Parathyroid adenoma (tissue), 2 donors: ENCODE measurements around the gene ISCU.
"Not testable (repeated sequence)": the region's sequence is repeated elsewhere in the genome, so short reads cannot be mapped to it uniquely, and the experiment has no call there.

Source experiments
- H2AFZ ChIP-seq: fragments of 300-600 bp; sonication (generic); one replicate; pipeline ENCODE4 v1.7.0; 2017; ENCODE audit warnings: antibody characterized with exemption, mild to moderate bottlenecking
- H3K27ac ChIP-seq: fragments of 300-600 bp; sonication (generic); one replicate; pipeline ENCODE4 v1.7.0; 2017
- H3K27me3 ChIP-seq: fragments of 300-600 bp; sonication (generic); one replicate; pipeline ENCODE4 v1.7.0; 2017; ENCODE audit warnings: low read length; ENCODE audit not compliant: control insufficient read depth, insufficient read depth
- H3K36me3 ChIP-seq: fragments of 300-600 bp; sonication (generic); one replicate; pipeline ENCODE4 v1.7.0; 2017; ENCODE audit warnings: low read length; ENCODE audit not compliant: control insufficient read depth, insufficient read depth
- H3K4me1 ChIP-seq: fragments of 300-600 bp; sonication (generic); one replicate; pipeline ENCODE4 v1.7.0; 2017; ENCODE audit warnings: control low read depth
- H3K4me2 ChIP-seq: fragments of 300-600 bp; sonication (generic); one replicate; pipeline ENCODE4 v1.7.0; 2017; ENCODE audit warnings: low read length
- H3K4me3 ChIP-seq: fragments of 300-600 bp; sonication (generic); one replicate; pipeline ENCODE4 v1.7.0; 2017; ENCODE audit warnings: low read depth, low read length
- H3K79me2 ChIP-seq: fragments of 300-600 bp; sonication (generic); one replicate; pipeline ENCODE4 v1.7.0; 2017; ENCODE audit warnings: control low read depth
- H3K9ac ChIP-seq: fragments of 300-600 bp; sonication (generic); one replicate; pipeline ENCODE4 v1.7.0; 2017; ENCODE audit warnings: mild to moderate bottlenecking
- H3K9me3 ChIP-seq: fragments of 300-600 bp; sonication (generic); one replicate; pipeline ENCODE4 v1.7.0; 2017; ENCODE audit warnings: low read length; ENCODE audit not compliant: control insufficient read depth
- TF ChIP-seq, protein P1 (sequence below): fragments of 300-600 bp; sonication (generic); IDR thresholded peaks from one replicate; pipeline ENCODE4 v1.7.0; 2017; ENCODE audit warnings: antibody characterized with exemption, mild to moderate bottlenecking
- donor health status: primary hyperparathyroidism.

The ISCU gene

DNA sequence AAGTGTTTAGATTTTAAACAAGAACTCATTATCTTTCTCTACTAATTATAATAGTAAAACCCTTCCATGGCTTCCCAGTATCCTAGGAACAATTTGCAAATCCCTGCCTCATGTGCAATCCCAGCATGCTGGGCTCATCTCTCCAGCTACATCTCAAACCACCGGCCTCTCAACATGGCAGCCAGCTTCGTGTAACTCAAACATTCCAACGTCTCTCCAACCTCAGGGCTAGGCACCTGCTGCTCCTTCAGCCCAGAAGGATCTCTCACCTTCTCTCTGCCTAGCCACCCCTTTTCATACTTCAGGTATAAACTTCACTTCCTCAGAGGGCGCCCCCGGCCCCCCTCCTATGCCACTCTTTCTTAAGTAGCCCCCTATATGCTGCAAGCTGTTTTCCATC is 8.6 kb upstream of the ISCU start:
- no peaks in the 10 kb centered on the region for H3K9me3 ChIP-seq
- TF ChIP-seq, protein P1, sequence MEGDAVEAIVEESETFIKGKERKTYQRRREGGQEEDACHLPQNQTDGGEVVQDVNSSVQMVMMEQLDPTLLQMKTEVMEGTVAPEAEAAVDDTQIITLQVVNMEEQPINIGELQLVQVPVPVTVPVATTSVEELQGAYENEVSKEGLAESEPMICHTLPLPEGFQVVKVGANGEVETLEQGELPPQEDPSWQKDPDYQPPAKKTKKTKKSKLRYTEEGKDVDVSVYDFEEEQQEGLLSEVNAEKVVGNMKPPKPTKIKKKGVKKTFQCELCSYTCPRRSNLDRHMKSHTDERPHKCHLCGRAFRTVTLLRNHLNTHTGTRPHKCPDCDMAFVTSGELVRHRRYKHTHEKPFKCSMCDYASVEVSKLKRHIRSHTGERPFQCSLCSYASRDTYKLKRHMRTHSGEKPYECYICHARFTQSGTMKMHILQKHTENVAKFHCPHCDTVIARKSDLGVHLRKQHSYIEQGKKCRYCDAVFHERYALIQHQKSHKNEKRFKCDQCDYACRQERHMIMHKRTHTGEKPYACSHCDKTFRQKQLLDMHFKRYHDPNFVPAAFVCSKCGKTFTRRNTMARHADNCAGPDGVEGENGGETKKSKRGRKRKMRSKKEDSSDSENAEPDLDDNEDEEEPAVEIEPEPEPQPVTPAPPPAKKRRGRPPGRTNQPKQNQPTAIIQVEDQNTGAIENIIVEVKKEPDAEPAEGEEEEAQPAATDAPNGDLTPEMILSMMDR = no peak

DNA sequence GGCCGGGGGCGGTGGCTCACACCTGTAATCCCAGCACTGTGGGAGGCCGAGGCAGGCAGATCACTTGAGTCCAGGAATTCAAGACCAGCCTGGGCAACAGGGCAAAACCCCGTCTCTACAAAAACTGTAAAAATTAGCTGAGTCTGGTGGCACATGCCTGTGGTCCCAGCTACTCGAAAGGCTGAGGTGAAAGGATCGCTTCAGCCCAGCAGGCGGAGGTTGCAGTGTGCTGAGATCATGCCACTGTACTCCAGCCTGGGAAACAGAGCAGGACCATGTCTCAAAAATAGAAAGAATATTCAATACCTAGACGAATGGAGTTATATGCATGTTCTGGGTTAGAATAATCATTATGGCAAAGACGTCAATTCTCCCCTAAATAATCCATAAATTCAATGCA is 7.0 kb upstream of the ISCU start:
- H3K9ac ChIP-seq, H3K9me3 ChIP-seq, H2AFZ ChIP-seq, H3K36me3 ChIP-seq, H3K27ac ChIP-seq, H3K4me3 ChIP-seq, H3K27me3 ChIP-seq, H3K4me2 ChIP-seq: not testable (repeated sequence)
- peaks cover 74% of the 10 kb centered on the region for H3K79me2 ChIP-seq
- H3K4me1 ChIP-seq = peaks cover 20% of the 10 kb centered on the region

More for the DNA sequence above, 8.6 kb upstream of the ISCU start:
- Histone ChIP-seq H3K4me1 (peaks cover 16% of the 10 kb centered on the region), H3K79me2 (peaks cover 71% of the 10 kb centered on the region), H3K36me3 (no peaks in the 10 kb centered on the region), H3K27ac (no peak overlapping the region), H2AFZ (no peak overlapping the region), H3K4me2 (no peak overlapping the region), H3K27me3 (no peaks in the 10 kb centered on the region), H3K4me3 (no peak overlapping the region), H3K9ac (no peak overlapping the region)

DNA sequence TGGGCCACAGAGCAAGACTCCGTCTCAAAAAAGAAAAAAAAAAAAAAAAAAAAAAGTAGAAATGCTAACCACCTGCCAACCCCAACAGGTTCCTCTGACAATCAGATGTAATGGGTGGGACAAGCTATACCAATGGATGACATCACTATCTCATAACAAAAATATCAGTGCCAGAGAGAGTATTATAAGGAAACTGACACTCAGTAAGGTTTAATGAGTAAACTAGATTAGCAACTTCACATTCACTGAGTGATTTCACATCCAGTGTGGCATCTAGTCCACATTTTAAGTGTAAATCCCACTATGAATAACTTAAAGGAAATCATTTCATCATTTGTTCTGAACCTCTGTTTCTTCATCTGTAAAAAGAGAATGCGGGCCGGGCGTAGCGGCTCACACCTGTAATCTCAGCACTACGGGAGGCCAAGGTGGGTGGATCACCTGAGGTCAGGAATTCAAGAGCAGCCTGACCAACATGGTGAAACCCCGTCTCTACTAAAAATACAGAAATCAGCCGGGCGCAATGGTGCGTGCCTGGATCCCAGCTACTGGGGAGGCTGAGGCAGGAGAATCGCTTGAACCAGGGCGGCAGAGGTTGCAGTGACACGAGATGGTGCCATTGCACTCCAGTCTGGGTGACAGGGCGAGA is 3.3 kb upstream of the ISCU start:
- H3K4me1 ChIP-seq = peaks cover 17% of the 10 kb centered on the region
- no peak overlapping the region for H3K27ac ChIP-seq
- H3K27me3 ChIP-seq = no peaks in the 10 kb centered on the region
- H3K79me2 ChIP-seq = peaks cover 56% of the 10 kb centered on the region
- H3K9ac ChIP-seq = no peak overlapping the region
- H3K4me3 ChIP-seq = no peak overlapping the region
- TF ChIP-seq, protein P1 = no peak
- H3K9me3 ChIP-seq = no peaks in the 10 kb centered on the region
- no peaks in the 10 kb centered on the region for H3K36me3 ChIP-seq
- H3K4me2 ChIP-seq = peak overlapping the region; percentile 27
- no peak overlapping the region for H2AFZ ChIP-seq

DNA sequence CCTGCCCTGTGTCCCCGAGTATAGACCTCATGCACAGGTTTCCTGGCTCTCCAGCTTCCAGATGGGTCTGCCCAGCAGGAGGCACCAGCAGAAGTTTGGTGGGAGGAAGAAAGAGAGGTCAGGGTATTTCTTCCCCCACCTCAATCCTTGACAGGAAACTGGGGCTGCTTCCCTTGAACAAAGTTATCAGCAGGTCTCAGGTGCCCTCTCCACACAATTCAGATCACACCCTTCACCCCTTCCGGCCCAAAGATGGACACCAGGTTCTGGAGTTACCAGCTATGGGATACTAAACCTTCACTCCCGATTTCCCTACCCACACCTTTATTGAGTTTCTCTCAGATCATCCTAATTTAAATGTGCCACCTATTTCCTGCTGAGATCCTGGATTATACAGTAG is 2.6 kb upstream of the ISCU start:
- Histone ChIP-seq H3K36me3 (no peaks in the 10 kb centered on the region), H3K79me2 (peaks cover 53% of the 10 kb centered on the region), H3K9ac (no peak overlapping the region), H2AFZ (no peak overlapping the region), H3K4me3 (peak overlapping the region; percentile 96), H3K27ac (no peak overlapping the region), H3K27me3 (no peaks in the 10 kb centered on the region), H3K4me2 (peak overlapping the region; percentile 73), H3K4me1 (peaks cover 17% of the 10 kb centered on the region), H3K9me3 (no peaks in the 10 kb centered on the region)
- TF ChIP-seq, protein P1 = no peak

DNA sequence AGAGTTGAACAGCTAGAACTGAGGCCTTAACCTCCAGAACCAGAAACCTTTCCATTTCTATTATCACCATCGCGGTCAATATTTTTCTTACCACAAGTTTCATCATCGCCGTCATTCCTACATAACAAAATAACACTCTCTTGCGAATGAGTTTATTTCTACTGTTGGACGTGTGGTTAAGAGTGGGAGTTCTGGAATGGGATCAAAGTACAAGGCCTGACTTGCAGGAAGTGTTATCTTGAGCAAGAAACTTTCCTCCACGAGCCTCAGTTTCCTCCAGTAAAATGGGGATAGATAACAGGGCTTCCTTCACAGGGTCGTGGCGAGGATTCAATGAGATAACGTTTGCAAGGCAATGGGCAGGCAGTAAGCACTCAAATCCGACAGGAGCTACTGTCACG is 2.1 kb upstream of the ISCU start:
- peak overlapping the region; percentile 99 for H3K27ac ChIP-seq
- H3K9me3 ChIP-seq = no peaks in the 10 kb centered on the region
- no peaks in the 10 kb centered on the region for H3K27me3 ChIP-seq
- H3K4me1 ChIP-seq = peaks cover 17% of the 10 kb centered on the region
- peak overlapping the region; percentile 88 for H2AFZ ChIP-seq
- H3K9ac ChIP-seq = peak overlapping the region; percentile 32
- TF ChIP-seq, protein P1 = no peak
- H3K79me2 ChIP-seq = peaks cover 50% of the 10 kb centered on the region
- H3K4me2 ChIP-seq = peak overlapping the region; percentile 73
- peak overlapping the region; percentile 96 for H3K4me3 ChIP-seq
- no peaks in the 10 kb centered on the region for H3K36me3 ChIP-seq
